ENCODE measurements around the gene CCDC13. TPM values are rescaled to one million over a fixed set of nuclear protein-coding genes. Genes with fewer than 3 reads are reported as not detected.

The CCDC13 gene
- total RNA-seq, 4 donors from 2014 or later, result 1.7 to 1.9 TPM; not detected in 2

GRCh38 chr3:42763021-42763420 lies 10.0 kb downstream of the CCDC13 start:
- no peaks in the 10 kb centered on the region for H3K4me1 ChIP-seq
- TF ChIP-seq CTCF (IDR thresholded peaks at IDR 0.05), result no peak
- TF ChIP-seq POLR2A (IDR thresholded peaks at IDR 0.05), result no peak
- H3K9me3 ChIP-seq, result no peaks in the 10 kb centered on the region
- intact Hi-C loops (cut with DNase I; ENCODE audit: low total_unique reads), result no loop called here
- no peak for DNase-seq
- no peaks in the 10 kb centered on the region for H3K36me3 ChIP-seq
- H3K4me3 ChIP-seq, result no peak overlapping the region
- H3K27me3 ChIP-seq, result no peaks in the 10 kb centered on the region
- no peak overlapping the region for H3K27ac ChIP-seq

- Histone ChIP-seq H3K27me3 (no peaks in the 10 kb centered on the region), H3K27ac (no peak overlapping the region), H3K4me3 (no peak overlapping the region), H3K36me3 (no peaks in the 10 kb centered on the region), H3K4me1 (no peaks in the 10 kb centered on the region), H3K9me3 (no peaks in the 10 kb centered on the region)
- no peak for DNase-seq
- TF ChIP-seq POLR2A (IDR thresholded peaks at IDR 0.05) (no peak), CTCF (IDR thresholded peaks at IDR 0.05) (no peak)
- intact Hi-C loops (cut with DNase I; ENCODE audit: low total_unique reads), result no loop called here
Measured at GRCh38 chr3:42762046-42762724, 10.9 kb downstream of the CCDC13 start.

- no peaks in the 10 kb centered on the region for H3K36me3 ChIP-seq
- no peak for TF ChIP-seq POLR2A (IDR thresholded peaks at IDR 0.05)
- TF ChIP-seq CTCF (IDR thresholded peaks at IDR 0.05), result no peak
- DNase-seq, result no peak
- no peak overlapping the region for H3K4me3 ChIP-seq
- no peaks in the 10 kb centered on the region for H3K27me3 ChIP-seq
- intact Hi-C loops (cut with DNase I; ENCODE audit: low total_unique reads), result no loop called here
- no peaks in the 10 kb centered on the region for H3K4me1 ChIP-seq
- H3K9me3 ChIP-seq, result no peaks in the 10 kb centered on the region
- H3K27ac ChIP-seq, result no peak overlapping the region
Measured at GRCh38 chr3:42758126-42758525, 14.9 kb downstream of the CCDC13 start.

- Histone ChIP-seq H3K9me3 (no peaks in the 10 kb centered on the region), H3K27ac (no peak overlapping the region), H3K27me3 (no peaks in the 10 kb centered on the region), H3K4me1 (no peaks in the 10 kb centered on the region), H3K4me3 (no peak overlapping the region), H3K36me3 (no peaks in the 10 kb centered on the region)
- TF ChIP-seq POLR2A (IDR thresholded peaks at IDR 0.05) (no peak), CTCF (IDR thresholded peaks at IDR 0.05) (no peak)
- DNase-seq, result peak in 1 of 2 donors; percentile 7
- intact Hi-C loops (cut with DNase I; ENCODE audit: low total_unique reads), result no loop called here
Measured at GRCh38 chr3:42756681-42757213, 16.3 kb downstream of the CCDC13 start.

- Histone ChIP-seq H3K9me3 (no peaks in the 10 kb centered on the region), H3K4me1 (no peaks in the 10 kb centered on the region), H3K27ac (no peak overlapping the region), H3K36me3 (no peaks in the 10 kb centered on the region), H3K4me3 (no peak overlapping the region), H3K27me3 (no peaks in the 10 kb centered on the region)
- intact Hi-C loops (cut with DNase I; ENCODE audit: low total_unique reads), result no loop called here
- peak in 1 of 2 donors; percentile 16 for DNase-seq
- TF ChIP-seq CTCF (IDR thresholded peaks at IDR 0.05) (peak in 3 of 4 experiments; percentile 19 to 37 (median 34)), POLR2A (IDR thresholded peaks at IDR 0.05) (no peak)
Measured at GRCh38 chr3:42755681-42756578, 17.1 kb downstream of the CCDC13 start.
